ENCODE measurements around the gene NXN.

GRCh38 chr17:823501-823902 is 156.1 kb downstream of the NXN start:
- TF ChIP-seq EZH2 (IDR thresholded peaks at IDR 0.05; ENCODE audit: low read length, unreplicated experiment) (no peak), CTCF (conservative IDR thresholded peaks at IDR 0.05; ENCODE audit: low read depth, low read length) (no peak)
